NCI-H510A (cell line): ENCODE measurements around the gene PDYN.
"Not testable (repeated sequence)": the region's sequence is repeated elsewhere in the genome, so short reads cannot be mapped to it uniquely, and the experiment has no call there.

ENCODE experiments used
- DNase-seq: peaks from one replicate; lab custom pipeline; 2025; lab: John Stamatoyannopoulos, UW

The PDYN gene

GRCh38 chr20:1993986-1994385 lies at the start of gene PDYN:
PDYN (minus strand) TSS chr20:1994058; CDS start chr20:1983084, 10,974 bp downstream.
- no peak for DNase-seq

GRCh38 chr20:2042400-2042799 lies 48.5 kb upstream of the PDYN start:
- no peak for DNase-seq

GRCh38 chr20:2038161-2038560 lies 44.3 kb upstream of the PDYN start:
- DNase-seq, result no peak

- DNase-seq, result no peak
Measured at GRCh38 chr20:2037296-2037914, 43.5 kb upstream of the PDYN start.

GRCh38 chr20:2036357-2036756 lies 42.5 kb upstream of the PDYN start:
- DNase-seq, result not testable (repeated sequence)

- no peak for DNase-seq
Measured at GRCh38 chr20:2032168-2032567, 38.3 kb upstream of the PDYN start.

- no peak for DNase-seq
Measured at GRCh38 chr20:2026514-2026913, 32.7 kb upstream of the PDYN start.

- no peak for DNase-seq
Measured at GRCh38 chr20:2026004-2026403, 32.1 kb upstream of the PDYN start.

GRCh38 chr20:2023151-2023550 lies 29.3 kb upstream of the PDYN start:
- DNase-seq, result no peak

- no peak for DNase-seq
Measured at GRCh38 chr20:2022163-2022562, 28.3 kb upstream of the PDYN start.

- DNase-seq, result no peak
Measured at GRCh38 chr20:2010533-2010932, 16.7 kb upstream of the PDYN start.

- DNase-seq, result no peak
Measured at GRCh38 chr20:2006452-2007361, 12.8 kb upstream of the PDYN start.

GRCh38 chr20:2005831-2006426 lies 12.1 kb upstream of the PDYN start:
- no peak for DNase-seq

- no peak for DNase-seq
Measured at GRCh38 chr20:2005359-2005758, 11.5 kb upstream of the PDYN start.

GRCh38 chr20:2004171-2004570 lies 10.3 kb upstream of the PDYN start:
- DNase-seq, result no peak

GRCh38 chr20:2002365-2002764 lies 8.5 kb upstream of the PDYN start:
- no peak for DNase-seq

- no peak for DNase-seq
Measured at GRCh38 chr20:2001119-2001518, 7.3 kb upstream of the PDYN start.

- no peak for DNase-seq
Measured at GRCh38 chr20:2000285-2000684, 6.4 kb upstream of the PDYN start.

GRCh38 chr20:1998715-1999114 lies 4.9 kb upstream of the PDYN start:
- no peak for DNase-seq

GRCh38 chr20:1998193-1998520 lies 4.3 kb upstream of the PDYN start:
- no peak for DNase-seq

- no peak for DNase-seq
Measured at GRCh38 chr20:1997483-1998192, 3.8 kb upstream of the PDYN start.

- DNase-seq, result no peak
Measured at GRCh38 chr20:1995531-1996310, 1.9 kb upstream of the PDYN start.
